Measurements from ENCODE around the gene ABCA1.

GRCh38 chr9:104969116-104969515, 41.2 kb upstream of the ABCA1 start:
- TF ChIP-seq CTCF (IDR thresholded peaks at IDR 0.05): no peak
- no peak for TF ChIP-seq POLR2A (IDR thresholded peaks at IDR 0.05)
